ENCODE data around the gene PPP2R2C.

Gene PPP2R2C

GRCh38 chr4:6447672-6448171 lies 24.7 kb downstream of the PPP2R2C start:
- no peak for DNase-seq (ENCODE audit: low spot score)

GRCh38 chr4:6446538-6447451 lies 25.6 kb downstream of the PPP2R2C start:
- DNase-seq (ENCODE audit: low spot score): no peak

GRCh38 chr4:6446130-6446482 lies 26.3 kb downstream of the PPP2R2C start:
- DNase-seq (ENCODE audit: low spot score): no peak

- no peak for DNase-seq (ENCODE audit: low spot score)
Observed at GRCh38 chr4:6445403-6446129, 26.8 kb downstream of the PPP2R2C start.

- DNase-seq (ENCODE audit: low spot score): no peak
Observed at GRCh38 chr4:6444582-6444981, 27.8 kb downstream of the PPP2R2C start.

GRCh38 chr4:6443035-6444023 lies 29.1 kb downstream of the PPP2R2C start:
- DNase-seq (ENCODE audit: low spot score): no peak

- no peak for DNase-seq (ENCODE audit: low spot score)
Observed at GRCh38 chr4:6442555-6442954, 29.9 kb downstream of the PPP2R2C start.

- no peak for DNase-seq (ENCODE audit: low spot score)
Observed at GRCh38 chr4:6441758-6442157, 30.7 kb downstream of the PPP2R2C start.

- no peak for DNase-seq (ENCODE audit: low spot score)
Observed at GRCh38 chr4:6441202-6441582, 31.2 kb downstream of the PPP2R2C start.

- DNase-seq (ENCODE audit: low spot score): no peak
Observed at GRCh38 chr4:6440506-6441201, 31.8 kb downstream of the PPP2R2C start.

GRCh38 chr4:6439120-6439762 lies 33.2 kb downstream of the PPP2R2C start:
- DNase-seq (ENCODE audit: low spot score): no peak

- no peak for DNase-seq (ENCODE audit: low spot score)
Observed at GRCh38 chr4:6437826-6438238, 34.6 kb downstream of the PPP2R2C start.

GRCh38 chr4:6435010-6435409 lies 37.4 kb downstream of the PPP2R2C start:
- DNase-seq (ENCODE audit: low spot score): no peak

- no peak for DNase-seq (ENCODE audit: low spot score)
Observed at GRCh38 chr4:6430927-6431326, 41.5 kb downstream of the PPP2R2C start.

- no peak for DNase-seq (ENCODE audit: low spot score)
Observed at GRCh38 chr4:6427439-6428090, 44.8 kb downstream of the PPP2R2C start.

- DNase-seq (ENCODE audit: low spot score): no peak
Observed at GRCh38 chr4:6426571-6427438, 45.6 kb downstream of the PPP2R2C start.

GRCh38 chr4:6425911-6426310 lies 46.5 kb downstream of the PPP2R2C start:
- no peak for DNase-seq (ENCODE audit: low spot score)

- no peak for DNase-seq (ENCODE audit: low spot score)
Observed at GRCh38 chr4:6425336-6425735, 47.1 kb downstream of the PPP2R2C start.

GRCh38 chr4:6424425-6424824 lies 48.0 kb downstream of the PPP2R2C start:
- no peak for DNase-seq (ENCODE audit: low spot score)

All from GM03348 (cell line).